Activated CD4-positive, alpha-beta memory T cell treated with anti-CD3 and anti-CD28 coated beads, Interleukin-2, amount 10 ng/mL, durations not matched to agents 7 days and 5 days (primary cell): ENCODE data around the gene IVD. TPM values are rescaled to one million over a fixed set of nuclear protein-coding genes. Genes with fewer than 3 reads are reported as not detected.
A peak's percentile ranks its signal among the peaks of the same experiment; 100 is the strongest.

ENCODE experiments used
- CTCF ChIA-PET: fragments of 350-600 bp; sonication (Branson Sonifier 250); formaldehyde crosslinking; loops from one replicate; lab custom pipeline; 2021; ENCODE audit warnings: antibody characterized with exemption, inconsistent platforms; lab: Charles Lee
- POLR2A ChIA-PET: fragments of 350-600 bp; sonication (Branson Sonifier 250); formaldehyde crosslinking; loops from one replicate; lab custom pipeline; 2021; ENCODE audit warnings: antibody characterized with exemption; lab: Charles Lee
- DNase-seq: peaks from one replicate; pipeline ENCODE4 v3.0.0-alpha.2; 2020
- H3K27ac Mint-ChIP-seq: one replicate; pipeline ENCODE4 v1.8.0; 2021; ENCODE audit warnings: mild to moderate bottlenecking, mixed read lengths
- H3K27me3 Mint-ChIP-seq: one replicate; pipeline ENCODE4 v1.8.0; 2021; ENCODE audit warnings: mixed read lengths
- H3K36me3 Mint-ChIP-seq: one replicate; pipeline ENCODE4 v1.8.0; 2021; ENCODE audit warnings: low read depth, mixed read lengths
- H3K4me1 Mint-ChIP-seq: one replicate; pipeline ENCODE4 v1.8.0; 2021; ENCODE audit warnings: mixed read lengths
- H3K4me3 Mint-ChIP-seq: one replicate; pipeline ENCODE4 v1.8.0; 2021; ENCODE audit warnings: mild to moderate bottlenecking, mixed read lengths
- H3K9me3 Mint-ChIP-seq: one replicate; pipeline ENCODE4 v1.8.0; 2021; ENCODE audit warnings: mixed read lengths
- total RNA-seq, 2 experiments: library from RNA; stranded (reverse); gene quantifications; one replicate each; pipeline ENCODE4 v1.2.3, GENCODE V29; 2021

IVD gene
- total RNA-seq, 2 experiments from 2014 or later, result 38.1 to 38.4 TPM

DNA sequence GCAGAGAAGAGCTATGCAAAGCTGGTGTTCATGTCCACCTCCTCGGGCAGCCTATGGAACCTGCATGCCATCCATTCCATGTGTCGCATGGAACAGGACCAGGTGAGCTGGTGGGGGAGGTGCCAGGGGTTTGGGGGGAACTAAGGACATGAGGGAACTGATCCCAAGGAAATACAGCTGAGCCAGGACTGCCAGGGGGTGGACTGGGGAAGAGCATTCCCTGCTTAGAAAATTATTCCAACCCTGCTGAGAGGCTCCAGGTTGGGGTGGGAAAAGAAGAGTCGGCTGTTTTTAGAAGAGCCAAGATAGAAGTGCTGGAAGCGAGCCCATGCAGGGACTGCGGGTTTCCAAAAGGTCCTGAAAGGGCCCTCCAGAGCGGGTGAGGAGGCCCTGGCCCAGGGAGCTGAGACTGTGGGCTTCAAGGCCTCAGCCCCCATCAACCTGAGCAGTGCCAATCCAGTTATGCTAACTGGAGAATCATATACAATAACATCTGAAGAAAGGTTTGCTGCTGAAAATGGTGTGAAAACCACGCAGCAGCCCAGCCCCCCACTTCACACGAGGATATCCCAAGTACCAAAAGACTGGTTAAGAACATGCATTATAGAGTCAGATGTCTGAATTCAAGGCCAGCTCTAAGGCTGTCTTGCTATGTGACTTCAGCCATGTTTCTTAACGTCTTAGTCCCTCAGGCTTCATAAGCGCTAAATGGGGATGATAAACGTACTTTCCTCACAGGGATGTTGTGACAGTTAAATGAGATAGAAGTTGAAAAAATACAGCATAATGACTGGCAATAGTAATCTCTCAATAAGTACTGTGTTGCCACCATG is 39.8 kb upstream of the IVD start:
- Mint-ChIP-seq H3K9me3 (no peaks in the 10 kb centered on the region), H3K27ac (no peak overlapping the region), H3K4me1 (peaks cover 20% of the 10 kb centered on the region), H3K27me3 (peaks cover 3% of the 10 kb centered on the region), H3K36me3 (no peaks in the 10 kb centered on the region), H3K4me3 (no peak overlapping the region)
- ChIA-PET CTCF (interaction anchor here (0.5 to 2.6 kb wide), 9 partner anchors 9 to 157 kb away, joined by 3 to 12 read pairs (median 5); partner anchors contain the start of gene PLCB2), POLR2A (interaction anchor here (0.8 to 3.9 kb wide), 8 partner anchors 9 to 82 kb away, joined by 3 to 14 read pairs (median 4); partner anchors contain the start of genes KNSTRN and PLCB2)
- DNase-seq, result no peak

- CTCF ChIA-PET, result interaction anchor here (0.7 to 5.8 kb wide), 9 partner anchors 8 to 59 kb away, joined by 3 to 39 read pairs (median 5); partner anchors contain the start of genes KNSTRN and PLCB2
- Mint-ChIP-seq H3K4me3 (peak overlapping the region; percentile 77), H3K9me3 (no peaks in the 10 kb centered on the region), H3K36me3 (no peaks in the 10 kb centered on the region), H3K27me3 (peaks cover 9% of the 10 kb centered on the region), H3K27ac (no peak overlapping the region), H3K4me1 (peaks cover 20% of the 10 kb centered on the region)
- no peak for DNase-seq
- POLR2A ChIA-PET, result interaction anchor here (1.0 to 3.9 kb wide), 8 partner anchors 10 to 128 kb away, joined by 3 to 14 read pairs (median 6); partner anchors contain the start of genes IVD and KNSTRN
These were observed 38.9 kb upstream of the IVD start for GRCh38 chr15:40366457-40367370.

- H3K36me3 Mint-ChIP-seq, result no peaks in the 10 kb centered on the region
- ChIA-PET POLR2A (interaction anchor here (1.0 to 5.4 kb wide), 10 partner anchors 15 to 127 kb away, joined by 3 to 22 read pairs (median 7); partner anchors contain the start of genes IVD and KNSTRN), CTCF (interaction anchor here (0.6 to 5.8 kb wide), 12 partner anchors 10 to 259 kb away, joined by 3 to 39 read pairs (median 4); partner anchors contain the start of genes BMF, KNSTRN and PLCB2)
- H3K27ac Mint-ChIP-seq, result peak overlapping the region; percentile 42
- peaks cover 9% of the 10 kb centered on the region for H3K27me3 Mint-ChIP-seq
- H3K4me1 Mint-ChIP-seq, result peaks cover 20% of the 10 kb centered on the region
- H3K9me3 Mint-ChIP-seq, result no peaks in the 10 kb centered on the region
- peak overlapping the region; percentile 77 for H3K4me3 Mint-ChIP-seq
- no peak for DNase-seq
These were observed 38.3 kb upstream of the IVD start for GRCh38 chr15:40367371-40367685.

DNA sequence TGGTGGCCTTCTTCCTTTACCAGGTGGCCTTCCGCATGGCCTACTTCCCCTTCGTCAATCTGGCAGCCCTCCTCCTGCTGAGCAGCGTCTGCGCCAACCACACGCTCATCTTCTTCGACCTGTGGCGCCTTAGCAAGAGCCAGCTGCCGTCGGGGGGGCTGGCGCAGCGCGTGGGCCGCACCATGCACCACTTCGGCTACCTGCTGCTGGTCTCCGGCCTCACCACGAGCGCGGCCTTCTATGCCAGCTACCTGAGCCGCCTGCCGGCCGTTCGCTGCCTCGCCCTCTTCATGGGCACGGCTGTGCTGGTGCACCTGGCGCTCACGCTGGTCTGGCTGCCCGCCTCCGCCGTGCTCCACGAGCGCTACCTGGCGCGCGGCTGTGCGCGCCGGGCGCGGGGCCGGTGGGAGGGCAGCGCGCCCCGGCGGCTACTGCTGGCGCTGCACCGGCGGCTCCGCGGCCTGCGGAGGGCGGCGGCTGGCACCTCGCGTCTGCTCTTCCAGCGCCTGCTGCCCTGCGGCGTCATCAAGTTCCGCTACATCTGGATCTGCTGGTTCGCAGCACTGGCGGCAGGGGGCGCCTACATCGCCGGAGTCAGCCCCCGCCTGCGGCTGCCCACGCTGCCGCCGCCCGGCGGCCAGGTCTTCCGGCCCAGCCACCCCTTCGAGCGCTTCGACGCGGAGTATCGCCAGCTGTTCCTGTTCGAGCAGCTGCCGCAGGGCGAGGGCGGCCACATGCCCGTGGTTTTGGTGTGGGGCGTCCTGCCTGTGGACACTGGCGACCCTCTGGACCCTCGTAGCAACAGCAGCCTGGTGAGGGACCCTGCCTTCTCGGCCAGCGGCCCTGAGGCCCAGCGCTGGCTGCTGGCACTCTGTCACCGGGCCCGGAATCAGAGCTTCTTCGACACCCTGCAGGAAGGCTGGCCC is 37.6 kb upstream of the IVD start:
- H3K27ac Mint-ChIP-seq, result peak overlapping the region; percentile 56
- peaks cover 9% of the 10 kb centered on the region for H3K27me3 Mint-ChIP-seq
- peak; percentile 91 for DNase-seq
- no peaks in the 10 kb centered on the region for H3K36me3 Mint-ChIP-seq
- ChIA-PET CTCF (interaction anchor here (0.6 to 5.8 kb wide), 24 partner anchors 9 to 259 kb away, joined by 3 to 39 read pairs (median 4); partner anchors contain the start of genes BMF, CCDC32, IVD and KNSTRN), POLR2A (interaction anchor here (0.6 to 5.4 kb wide), 9 partner anchors 11 to 126 kb away, joined by 3 to 22 read pairs (median 7); partner anchors contain the start of genes IVD and KNSTRN)
- H3K9me3 Mint-ChIP-seq, result no peaks in the 10 kb centered on the region
- peaks cover 20% of the 10 kb centered on the region for H3K4me1 Mint-ChIP-seq
- peak overlapping the region; percentile 77 for H3K4me3 Mint-ChIP-seq

- Mint-ChIP-seq H3K9me3 (no peaks in the 10 kb centered on the region), H3K27ac (no peak overlapping the region), H3K27me3 (peaks cover 9% of the 10 kb centered on the region), H3K4me1 (peaks cover 20% of the 10 kb centered on the region), H3K4me3 (no peak overlapping the region), H3K36me3 (no peaks in the 10 kb centered on the region)
- no peak for DNase-seq
- POLR2A ChIA-PET, result interaction anchor here (0.6 to 5.4 kb wide), 7 partner anchors 12 to 326 kb away, joined by 3 to 22 read pairs (median 7); partner anchors contain the start of genes IVD, KNSTRN and RAD51
- CTCF ChIA-PET, result interaction anchor here (0.8 to 5.8 kb wide), 18 partner anchors 8 to 260 kb away, joined by 3 to 39 read pairs (median 4); partner anchors contain the start of genes BMF, CCDC32, CCDC9B and IVD
These were observed 36.7 kb upstream of the IVD start for GRCh38 chr15:40368719-40369473.

DNA sequence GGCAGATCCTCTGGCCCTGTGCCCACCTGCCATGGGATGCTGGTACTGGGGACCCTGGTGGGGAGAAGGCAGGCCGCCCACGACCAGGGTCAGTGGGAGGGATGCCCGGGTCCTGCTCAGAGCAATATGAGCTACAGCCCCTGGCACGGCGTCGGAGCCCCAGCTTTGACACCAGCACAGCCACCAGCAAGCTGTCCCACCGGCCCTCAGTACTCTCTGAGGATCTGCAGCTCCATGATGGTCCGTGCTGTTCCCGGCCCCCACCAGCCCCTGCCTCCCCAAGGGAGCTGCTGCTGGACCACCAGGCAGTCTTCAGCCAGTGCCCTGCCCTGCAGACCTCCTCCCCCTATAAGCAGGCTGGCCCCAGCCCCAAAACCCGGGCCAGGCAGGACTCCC is 36.1 kb upstream of the IVD start:
- CTCF ChIA-PET, result interaction anchor here (0.9 to 5.8 kb wide), 9 partner anchors 8 to 53 kb away, joined by 3 to 39 read pairs (median 9); partner anchors contain the start of genes CCDC9B, IVD and KNSTRN
- peaks cover 9% of the 10 kb centered on the region for H3K27me3 Mint-ChIP-seq
- H3K36me3 Mint-ChIP-seq, result no peaks in the 10 kb centered on the region
- no peak overlapping the region for H3K4me3 Mint-ChIP-seq
- peaks cover 20% of the 10 kb centered on the region for H3K4me1 Mint-ChIP-seq
- no peaks in the 10 kb centered on the region for H3K9me3 Mint-ChIP-seq
- POLR2A ChIA-PET, result interaction anchor here (1.6 to 5.4 kb wide), 4 partner anchors 14 to 325 kb away, joined by 3 to 22 read pairs (median 10); partner anchors contain the start of genes KNSTRN and RAD51
- H3K27ac Mint-ChIP-seq, result no peak overlapping the region
- DNase-seq, result no peak

DNA sequence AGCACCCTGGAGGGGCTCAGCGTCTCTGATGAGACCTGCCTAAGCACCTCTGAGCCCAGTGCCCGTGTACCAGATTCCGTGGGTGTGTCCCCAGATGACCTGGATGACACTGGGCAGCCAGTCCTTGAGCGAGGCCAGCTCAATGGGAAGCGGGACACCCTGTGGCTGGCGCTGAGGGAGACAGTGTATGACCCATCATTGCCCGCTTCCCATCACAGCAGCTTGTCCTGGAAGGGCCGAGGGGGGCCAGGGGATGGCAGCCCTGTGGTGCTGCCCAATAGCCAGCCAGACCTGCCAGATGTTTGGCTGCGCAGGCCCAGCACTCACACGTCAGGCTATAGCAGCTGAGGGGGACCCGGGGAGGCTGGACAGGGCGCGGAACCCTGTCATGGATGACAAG is 35.6 kb upstream of the IVD start:
- no peak overlapping the region for H3K27ac Mint-ChIP-seq
- POLR2A ChIA-PET, result interaction anchor here (0.6 to 5.4 kb wide), 3 partner anchors 13 to 325 kb away, joined by 3 to 22 read pairs (median 3); partner anchors contain the start of genes KNSTRN and RAD51
- peaks cover 9% of the 10 kb centered on the region for H3K27me3 Mint-ChIP-seq
- DNase-seq, result no peak
- CTCF ChIA-PET, result interaction anchor here (0.9 to 5.8 kb wide), 6 partner anchors 26 to 52 kb away, joined by 3 to 39 read pairs (median 10); partner anchors contain the start of genes CCDC9B and IVD
- no peaks in the 10 kb centered on the region for H3K36me3 Mint-ChIP-seq
- peaks cover 20% of the 10 kb centered on the region for H3K4me1 Mint-ChIP-seq
- no peak overlapping the region for H3K4me3 Mint-ChIP-seq
- H3K9me3 Mint-ChIP-seq, result no peaks in the 10 kb centered on the region

- Mint-ChIP-seq H3K4me3 (no peak overlapping the region), H3K36me3 (no peaks in the 10 kb centered on the region), H3K4me1 (peaks cover 3% of the 10 kb centered on the region), H3K27me3 (peaks cover 9% of the 10 kb centered on the region), H3K27ac (no peak overlapping the region), H3K9me3 (no peaks in the 10 kb centered on the region)
- ChIA-PET CTCF (no interaction called here), POLR2A (interaction anchor here (1.2 kb wide), 1 partner anchor 25 kb away, joined by 3 read pairs; no protein-coding TSS in a partner anchor)
- no peak for DNase-seq
These were observed 32.6 kb upstream of the IVD start for GRCh38 chr15:40372981-40373380.

- no peaks in the 10 kb centered on the region for H3K9me3 Mint-ChIP-seq
- CTCF ChIA-PET, result interaction anchor here (0.8 to 2.1 kb wide), 2 partner anchors 9 to 40 kb away, joined by 3 to 9 read pairs; no protein-coding TSS in a partner anchor
- H3K4me3 Mint-ChIP-seq, result no peak overlapping the region
These were observed 28.0 kb upstream of the IVD start for GRCh38 chr15:40377606-40378005.

DNA sequence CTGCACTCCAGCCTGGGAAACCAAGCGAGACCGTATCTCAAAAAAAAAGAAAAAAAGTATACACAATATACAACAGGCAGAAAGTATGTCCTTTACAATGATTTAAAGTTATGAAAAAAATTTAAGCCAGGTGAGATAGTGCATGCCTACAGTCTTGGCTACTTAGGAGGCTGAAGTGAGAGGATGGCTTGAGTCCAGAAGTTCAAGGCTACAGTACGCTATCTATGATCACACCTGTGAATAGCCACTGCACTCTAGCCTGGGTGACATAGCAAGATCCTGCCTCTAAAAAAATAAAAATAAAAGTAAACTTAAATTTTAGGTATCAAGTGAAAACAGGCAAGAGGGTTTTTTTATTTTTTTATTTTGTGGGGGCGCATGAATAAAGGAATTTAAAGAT is 26.2 kb upstream of the IVD start:
- Mint-ChIP-seq H3K4me1 (peaks cover 19% of the 10 kb centered on the region), H3K27ac (no peak overlapping the region), H3K36me3 (peaks cover 11% of the 10 kb centered on the region), H3K4me3 (no peak overlapping the region), H3K27me3 (peaks cover 5% of the 10 kb centered on the region), H3K9me3 (no peaks in the 10 kb centered on the region)
- ChIA-PET CTCF (interaction anchor here (1.1 to 1.7 kb wide), 2 partner anchors 11 to 35 kb away, joined by 3 to 4 read pairs; no protein-coding TSS in a partner anchor), POLR2A (no interaction called here)
- DNase-seq, result no peak

More at GRCh38 chr15:40377606-40378005, 28.0 kb upstream of the IVD start:
- no peak overlapping the region for H3K27ac Mint-ChIP-seq
- H3K27me3 Mint-ChIP-seq, result peaks cover 5% of the 10 kb centered on the region
- POLR2A ChIA-PET, result no interaction called here
- DNase-seq, result no peak
- H3K4me1 Mint-ChIP-seq, result peaks cover 6% of the 10 kb centered on the region
- H3K36me3 Mint-ChIP-seq, result no peaks in the 10 kb centered on the region
